ENCODE results near the gene GLI2. TPM values are rescaled to one million over a fixed set of nuclear protein-coding genes. Genes with fewer than 3 reads are reported as not detected.

Gene GLI2
- 17.1 and 25.5 TPM in 2 replicates for total RNA-seq

DNA sequence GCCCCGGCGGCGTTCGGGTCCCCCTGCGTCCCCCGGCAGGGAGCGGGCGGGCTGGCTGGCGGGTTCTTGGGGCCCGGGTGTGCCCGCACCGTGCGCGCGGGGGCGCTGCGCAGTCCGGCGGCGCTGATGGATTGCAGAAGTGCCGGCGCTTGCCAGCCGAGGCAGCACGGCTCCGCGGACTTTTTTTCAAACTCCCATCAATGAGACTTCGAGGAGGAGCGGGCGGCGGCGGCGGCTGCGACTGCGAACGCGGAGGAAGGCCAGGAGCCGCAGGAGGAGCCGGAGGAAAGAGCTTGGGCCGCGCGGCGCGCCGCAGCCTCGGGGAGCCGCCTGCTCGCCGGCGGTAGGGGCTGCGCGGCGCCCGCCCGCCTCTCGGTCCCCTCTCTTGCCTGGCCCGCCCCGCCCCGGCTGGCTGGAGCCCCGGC is at the start of gene GLI2:
TSS of gene GLI2 (plus strand) at position 123 of the 425 bp plus-strand sequence. CDS start 61,453 bp downstream, outside the sequence.

